ENCODE data around the gene TMEM139.
"Not testable (repeated sequence)": the region's sequence is repeated elsewhere in the genome, so short reads cannot be mapped to it uniquely, and the experiment has no call there.

TMEM139 gene

DNA sequence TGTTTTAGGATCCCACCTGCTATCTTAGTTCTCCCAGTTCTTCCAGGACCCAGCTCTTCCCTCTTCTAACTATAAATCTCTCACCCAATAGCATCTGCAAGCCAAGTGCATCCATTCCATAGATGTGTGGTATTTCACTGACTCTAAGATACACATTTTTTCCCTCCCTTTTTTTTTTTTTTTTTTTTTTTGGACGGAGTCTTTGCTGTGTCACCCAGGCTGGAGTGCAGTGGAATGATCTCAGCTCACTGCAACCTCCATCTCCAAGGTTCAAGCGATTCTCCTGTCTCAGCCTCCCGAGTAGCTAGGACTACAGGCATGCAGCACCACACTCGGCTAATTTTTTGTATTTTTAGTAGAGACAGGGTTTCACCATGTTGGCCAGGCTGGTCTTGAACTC is 5.1 kb downstream of the TMEM139 start:
- not testable (repeated sequence) for DNase-seq

DNA sequence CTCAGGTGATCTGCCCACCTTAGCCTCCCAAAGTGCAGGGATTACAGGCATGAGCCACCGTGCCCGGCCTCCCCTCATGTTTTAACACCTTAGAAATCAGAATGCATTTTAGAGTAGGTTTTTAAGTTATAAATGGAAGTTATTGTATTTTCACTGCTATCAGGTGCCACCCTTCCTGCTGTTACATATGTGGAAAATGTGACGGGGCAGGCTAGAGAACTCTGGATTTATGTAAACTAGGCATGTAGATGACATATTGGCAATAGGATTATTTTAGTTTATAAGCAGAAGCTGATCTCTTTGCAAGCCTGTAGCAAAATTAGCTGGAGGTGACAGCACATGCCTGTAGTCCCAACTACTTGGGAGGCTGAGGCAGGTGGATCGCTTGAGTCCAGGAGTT is 5.5 kb downstream of the TMEM139 start:
- DNase-seq, result no peak

DNA sequence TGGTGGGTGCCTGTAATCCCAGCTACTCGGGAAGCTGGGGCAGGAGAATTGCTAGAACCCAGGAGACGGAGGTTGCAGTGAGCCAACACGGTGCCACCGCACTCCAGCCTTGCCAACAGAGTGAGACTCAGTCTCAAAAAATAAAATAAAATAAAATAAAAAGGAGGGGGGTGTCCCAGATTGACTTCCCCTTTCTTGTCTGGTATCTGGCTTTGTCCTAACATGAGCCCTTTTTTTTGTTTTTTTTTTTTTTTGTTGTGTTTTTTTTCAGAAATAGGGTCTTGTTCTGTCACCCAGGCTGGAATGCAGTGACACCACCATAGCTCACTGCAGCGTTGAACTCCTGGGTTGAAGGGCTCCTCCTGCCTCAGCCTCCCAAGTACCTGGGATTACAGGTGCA is 8.1 kb downstream of the TMEM139 start:
- DNase-seq, result no peak

DNA sequence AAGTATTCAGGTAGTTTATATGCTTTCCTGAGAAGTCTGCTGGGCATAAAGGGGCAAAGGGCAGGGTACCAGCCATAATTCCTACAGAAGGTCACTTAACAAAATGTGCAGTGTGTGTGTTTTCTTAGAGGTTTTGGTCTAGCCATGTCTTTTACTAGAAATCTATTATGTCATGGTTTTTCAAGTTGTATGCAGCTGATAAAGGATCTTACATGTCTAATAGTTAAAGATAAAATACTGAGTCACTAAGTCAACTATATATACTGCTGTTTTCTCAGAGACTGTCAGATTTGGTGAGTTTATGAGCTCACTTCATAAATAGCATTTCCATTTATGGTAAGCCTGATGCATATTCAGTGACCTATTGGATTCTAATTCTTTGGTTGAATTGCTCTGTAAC is 11.1 kb downstream of the TMEM139 start:
- no peak for DNase-seq

DNA sequence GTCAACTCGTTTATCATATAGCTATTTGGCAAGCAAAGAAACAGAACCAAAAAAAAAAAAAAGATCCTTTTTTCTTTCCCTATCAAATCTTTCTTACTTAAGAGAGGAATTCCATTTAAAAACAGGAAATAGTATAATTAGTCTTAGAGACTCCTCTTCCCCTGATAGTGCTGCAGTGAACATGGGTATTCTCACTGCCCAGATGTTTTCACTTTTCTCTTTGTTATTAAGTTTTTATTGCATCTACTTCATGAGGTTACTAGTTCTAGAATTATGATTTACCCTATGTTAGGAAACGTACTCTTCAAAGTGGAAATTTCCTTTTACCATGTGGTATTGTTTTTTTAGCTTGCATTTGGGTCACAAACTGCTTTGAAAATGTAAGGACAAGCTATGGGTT is 11.9 kb downstream of the TMEM139 start:
- DNase-seq, result no peak

DNA sequence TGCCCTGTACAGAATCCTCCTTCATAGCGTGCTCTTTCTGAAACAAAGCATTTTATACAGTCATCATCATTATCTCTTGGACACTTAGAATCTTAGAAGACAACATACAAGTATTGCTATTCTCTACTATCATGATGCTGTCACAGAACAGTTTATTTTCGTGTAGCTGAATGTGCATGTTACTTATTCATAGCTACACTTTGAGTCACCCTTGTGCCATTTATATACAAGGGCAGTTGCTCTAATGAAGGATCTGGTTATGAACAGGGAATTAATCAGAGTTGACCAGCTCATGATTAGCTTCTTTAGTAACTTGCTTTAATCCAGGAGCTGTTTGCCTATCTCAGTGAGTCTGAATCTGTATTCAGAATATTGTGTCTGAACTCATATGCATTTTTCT is 14.6 kb downstream of the TMEM139 start:
- DNase-seq, result no peak

DNA sequence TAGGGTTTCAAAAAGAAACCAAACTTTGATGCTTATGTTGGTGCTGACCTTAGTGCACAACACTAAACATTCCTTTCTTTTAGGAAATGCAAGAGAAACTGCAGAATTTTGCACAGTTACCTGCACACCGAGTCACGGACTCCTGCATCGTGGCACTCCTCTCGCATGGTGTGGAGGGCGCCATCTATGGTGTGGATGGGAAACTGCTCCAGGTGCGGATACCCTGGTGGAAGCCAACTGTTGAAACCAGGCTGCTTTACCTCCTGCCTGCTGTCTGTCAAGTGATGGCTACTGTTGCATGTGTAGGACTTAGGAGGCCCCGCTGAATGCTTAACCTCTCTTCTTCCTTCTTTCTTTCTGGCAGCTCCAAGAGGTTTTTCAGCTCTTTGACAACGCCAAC is 15.1 kb downstream of the TMEM139 start:
- DNase-seq, result no peak

DNA sequence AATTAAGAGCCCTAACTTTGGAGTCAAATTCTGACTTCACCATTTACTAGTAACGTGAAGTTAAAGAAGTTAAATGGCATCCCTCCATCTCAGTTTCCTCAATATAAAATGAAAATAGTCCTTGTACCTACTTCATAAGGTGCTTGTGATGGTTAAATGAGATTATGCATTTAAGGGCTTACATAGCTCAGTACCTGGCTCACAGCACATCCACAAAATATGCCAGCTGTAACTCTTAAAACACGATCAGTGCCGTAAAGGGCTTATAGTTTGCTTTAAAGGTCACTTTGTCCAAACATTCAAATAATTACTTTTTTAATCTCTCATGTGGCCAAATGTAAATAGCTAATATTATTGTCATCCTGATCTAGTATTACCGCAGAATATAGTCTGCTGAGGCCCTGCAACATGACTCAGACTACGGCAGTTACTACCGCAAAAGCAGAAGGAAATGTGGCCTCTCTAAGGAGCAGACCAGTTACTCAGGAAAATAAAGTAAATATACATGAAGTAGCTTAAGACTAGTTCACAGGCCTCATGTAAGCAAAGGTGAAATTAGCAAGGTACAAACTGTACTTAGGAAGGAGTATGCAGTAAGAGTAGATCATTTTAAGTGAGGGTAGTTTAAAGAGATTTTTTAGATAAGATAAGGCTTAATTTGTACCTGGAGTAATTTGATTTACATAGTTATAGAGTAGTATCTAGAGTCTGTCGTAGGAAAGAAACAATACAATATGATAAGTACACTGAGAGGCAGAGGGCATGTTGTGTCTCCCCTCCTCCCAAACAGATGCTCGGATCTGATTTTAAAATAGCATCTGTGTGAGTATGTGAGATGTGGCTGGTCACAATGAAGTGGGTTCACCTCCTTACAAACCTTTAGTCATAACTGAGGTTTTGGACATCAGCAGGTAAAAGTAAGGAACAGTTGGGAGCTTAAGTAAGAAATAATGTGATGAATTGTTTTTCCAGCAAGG is 16.5 kb downstream of the TMEM139 start:
- DNase-seq, result no peak

DNA sequence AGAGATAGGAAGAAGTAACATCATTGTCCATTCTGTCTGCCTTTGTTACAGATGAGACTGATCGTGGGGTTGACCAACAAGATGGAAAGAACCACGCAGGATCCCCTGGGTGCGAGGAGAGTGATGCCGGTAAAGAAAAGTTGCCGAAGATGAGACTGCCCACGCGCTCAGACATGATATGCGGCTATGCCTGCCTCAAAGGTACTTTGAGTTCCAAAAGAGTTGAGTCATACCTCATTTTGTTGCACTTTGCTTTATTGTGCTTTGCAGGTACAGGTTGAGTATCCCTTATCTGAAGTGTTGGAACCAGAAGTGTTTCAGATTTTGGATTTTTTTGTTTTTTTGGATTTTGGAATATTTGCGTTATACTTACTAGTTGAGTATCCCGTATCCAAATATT is 19.0 kb downstream of the TMEM139 start:
- DNase-seq, result no peak

DNA sequence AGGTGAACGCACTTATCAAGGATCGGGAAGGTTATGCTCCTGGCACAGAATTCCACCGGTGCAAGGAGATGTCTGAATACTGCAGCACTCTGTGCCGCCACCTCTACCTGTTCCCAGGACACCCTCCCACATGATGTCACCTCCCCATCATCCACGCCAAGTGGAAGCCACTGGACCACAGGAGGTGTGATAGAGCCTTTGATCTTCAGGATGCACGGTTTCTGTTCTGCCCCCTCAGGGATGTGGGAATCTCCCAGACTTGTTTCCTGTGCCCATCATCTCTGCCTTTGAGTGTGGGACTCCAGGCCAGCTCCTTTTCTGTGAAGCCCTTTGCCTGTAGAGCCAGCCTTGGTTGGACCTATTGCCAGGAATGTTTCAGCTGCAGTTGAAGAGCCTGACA is 20.2 kb downstream of the TMEM139 start:
- DNase-seq, result no peak

DNA sequence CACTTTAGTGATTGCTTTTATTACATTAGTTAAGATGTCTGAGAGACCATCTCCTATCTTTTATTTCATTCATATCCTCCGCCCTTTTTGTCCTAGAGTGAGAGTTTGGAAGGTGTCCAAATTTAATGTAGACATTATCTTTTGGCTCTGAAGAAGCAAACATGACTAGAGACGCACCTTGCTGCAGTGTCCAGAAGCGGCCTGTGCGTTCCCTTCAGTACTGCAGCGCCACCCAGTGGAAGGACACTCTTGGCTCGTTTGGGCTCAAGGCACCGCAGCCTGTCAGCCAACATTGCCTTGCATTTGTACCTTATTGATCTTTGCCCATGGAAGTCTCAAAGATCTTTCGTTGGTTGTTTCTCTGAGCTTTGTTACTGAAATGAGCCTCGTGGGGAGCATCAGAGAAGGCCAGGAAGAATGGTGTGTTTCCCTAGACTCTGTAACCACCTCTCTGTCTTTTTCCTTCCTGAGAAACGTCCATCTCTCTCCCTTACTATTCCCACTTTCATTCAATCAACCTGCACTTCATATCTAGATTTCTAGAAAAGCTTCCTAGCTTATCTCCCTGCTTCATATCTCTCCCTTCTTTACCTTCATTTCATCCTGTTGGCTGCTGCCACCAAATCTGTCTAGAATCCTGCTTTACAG is 20.8 kb downstream of the TMEM139 start:
- DNase-seq, result no peak

DNA sequence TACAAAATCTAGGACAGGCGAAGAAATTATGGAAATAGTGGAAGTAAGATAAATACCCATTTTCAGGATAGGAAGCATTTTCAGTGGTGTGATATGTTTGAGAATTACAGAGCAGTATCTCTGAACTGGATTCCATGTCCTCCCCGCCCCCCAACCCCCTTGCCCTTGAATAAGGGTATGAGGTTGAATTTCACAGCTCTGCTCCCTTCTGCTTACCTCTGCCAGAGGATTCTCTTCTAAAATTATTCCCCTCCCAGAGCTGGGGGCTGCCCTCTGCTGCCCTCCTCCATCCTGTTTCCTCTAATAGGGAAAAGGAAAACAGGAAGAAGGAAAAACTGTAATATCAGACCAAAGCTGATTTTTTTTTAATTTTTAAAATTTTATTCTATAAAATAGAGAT is 23.9 kb downstream of the TMEM139 start:
- no peak for DNase-seq

DNA sequence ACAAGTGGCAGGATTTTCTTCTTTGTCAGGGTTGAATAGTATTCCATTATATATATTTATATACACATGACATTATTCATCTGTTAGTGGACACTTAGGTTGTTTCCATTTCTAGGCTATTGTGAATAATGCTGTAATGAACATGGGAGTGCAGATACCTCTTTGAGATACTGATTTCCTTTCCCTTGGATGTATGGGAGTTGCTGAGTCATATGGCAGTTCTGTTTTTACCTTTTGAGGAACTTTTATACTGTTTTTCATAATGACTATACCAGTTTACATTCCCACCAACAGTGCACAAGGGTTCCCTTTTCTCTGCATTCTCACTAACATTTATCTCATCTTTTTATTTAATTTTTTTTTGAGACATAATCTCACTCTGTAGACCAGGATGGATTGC is 29.4 kb downstream of the TMEM139 start:
- DNase-seq, result no peak

DNA sequence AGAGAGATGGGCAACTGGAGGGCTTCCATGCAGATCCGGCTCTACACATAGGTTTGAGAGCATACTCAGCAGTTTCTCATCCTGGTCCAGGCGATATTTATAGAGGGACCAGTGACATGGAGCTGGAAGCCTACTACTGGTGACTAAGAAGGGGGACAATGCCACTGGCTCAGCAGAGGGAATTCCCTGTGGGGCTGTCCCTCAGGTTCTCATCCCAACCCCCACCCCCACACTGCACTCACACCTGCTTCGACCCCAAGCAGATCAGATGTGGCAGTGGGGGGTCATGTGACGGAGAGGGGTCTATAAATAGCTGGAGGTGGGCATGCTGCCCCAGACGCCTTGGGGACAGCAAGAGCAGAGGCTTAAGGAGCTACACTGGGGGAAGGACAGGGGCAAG is 31.0 kb downstream of the TMEM139 start, which contains the start of gene CLCN1:
Gene CLCN1 (plus strand): TSS at position 336 of the 400 bp plus-strand sequence. CDS start 102 bp downstream, outside the sequence.
- no peak for DNase-seq

DNA sequence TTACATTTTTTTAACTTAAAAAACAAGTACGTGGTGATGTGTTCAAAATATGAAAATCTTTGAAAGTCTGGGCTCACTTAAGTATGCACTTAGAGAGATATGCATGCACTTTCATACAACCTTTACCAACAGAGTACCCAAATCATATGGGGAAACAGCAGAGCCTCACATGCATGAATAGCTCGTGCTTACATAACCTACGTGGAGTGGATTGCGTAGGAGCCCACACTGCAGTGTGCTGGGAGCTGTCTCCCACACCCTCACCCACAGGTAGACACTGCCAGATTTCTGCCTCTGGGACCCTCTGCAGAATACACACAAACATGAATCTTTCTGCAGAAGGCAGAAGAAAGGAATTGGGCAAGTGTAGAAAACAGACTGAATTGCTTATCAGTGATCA is 31.7 kb downstream of the TMEM139 start:
- DNase-seq, result no peak

DNA sequence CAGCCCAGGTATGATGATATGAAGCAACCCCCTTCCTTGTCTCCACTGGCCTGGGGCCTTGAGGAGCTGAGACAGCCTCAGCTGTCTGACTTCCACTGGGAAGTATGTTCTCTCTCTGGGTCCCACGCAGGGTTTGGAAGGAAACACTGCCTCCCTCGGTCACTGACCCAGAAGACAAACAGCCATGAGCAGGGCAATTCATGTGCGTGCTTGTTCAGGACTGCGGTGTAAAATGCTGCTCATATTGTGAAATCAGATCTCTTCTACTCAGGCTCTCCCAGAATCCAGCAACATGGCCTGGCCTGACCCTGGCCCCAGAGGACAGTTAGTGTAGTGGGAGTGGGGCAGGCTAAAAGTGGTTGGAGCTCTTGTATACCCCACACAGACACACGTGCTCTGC is 33.9 kb downstream of the TMEM139 start:
- no peak for DNase-seq

DNA sequence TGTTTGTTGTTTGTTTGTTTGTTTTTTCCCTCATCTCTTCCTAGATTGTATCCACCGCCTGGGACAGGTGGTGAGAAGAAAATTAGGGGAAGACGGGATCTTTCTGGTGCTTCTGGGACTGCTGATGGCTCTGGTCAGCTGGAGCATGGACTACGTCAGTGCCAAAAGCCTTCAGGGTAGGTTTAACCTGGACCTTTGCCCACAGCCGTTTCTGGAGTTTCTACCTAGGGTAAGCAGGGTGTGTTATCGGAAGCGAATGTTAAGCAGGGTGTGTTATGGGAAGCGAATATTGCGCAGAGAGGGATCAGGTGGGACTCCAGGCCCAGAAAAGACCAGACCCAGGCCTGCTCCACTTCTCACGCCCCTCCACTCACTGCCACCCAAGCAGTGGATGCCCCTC is 35.9 kb downstream of the TMEM139 start:
- no peak for DNase-seq

DNA sequence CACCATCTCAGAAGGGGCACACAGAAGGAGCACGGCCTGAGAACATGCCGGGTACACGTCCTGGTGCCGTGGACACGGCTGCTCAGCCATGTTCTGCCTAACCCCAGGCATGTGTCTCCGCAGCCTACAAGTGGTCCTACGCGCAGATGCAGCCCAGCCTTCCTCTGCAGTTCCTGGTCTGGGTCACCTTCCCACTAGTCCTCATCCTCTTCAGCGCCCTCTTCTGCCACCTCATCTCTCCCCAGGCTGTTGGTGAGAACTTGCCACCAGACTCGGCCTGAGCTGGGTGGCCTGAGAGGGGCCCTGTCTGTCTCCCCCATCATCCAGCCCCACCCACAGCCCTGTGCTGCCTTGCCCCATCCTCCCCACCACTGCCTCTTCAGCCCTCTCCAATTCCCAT is 36.5 kb downstream of the TMEM139 start:
- DNase-seq, result no peak

DNA sequence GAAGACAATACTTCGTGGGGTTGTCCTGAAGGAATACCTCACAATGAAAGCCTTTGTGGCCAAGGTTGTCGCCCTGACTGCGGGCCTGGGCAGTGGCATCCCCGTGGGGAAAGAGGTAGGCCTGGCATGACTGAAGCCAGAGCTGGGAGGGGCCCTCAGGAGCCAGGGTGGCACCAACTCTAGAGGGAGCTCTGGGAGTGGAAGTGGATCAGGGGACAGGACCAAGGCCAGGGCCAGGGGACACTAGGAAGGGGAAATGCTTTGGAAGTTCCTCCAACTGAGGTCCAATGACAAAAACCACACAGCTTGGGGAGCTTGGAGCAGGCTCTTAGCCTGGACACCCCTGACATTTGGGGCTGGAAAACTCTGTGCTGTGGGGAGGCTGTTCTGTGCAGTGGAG is 37.0 kb downstream of the TMEM139 start:
- DNase-seq, result no peak

DNA sequence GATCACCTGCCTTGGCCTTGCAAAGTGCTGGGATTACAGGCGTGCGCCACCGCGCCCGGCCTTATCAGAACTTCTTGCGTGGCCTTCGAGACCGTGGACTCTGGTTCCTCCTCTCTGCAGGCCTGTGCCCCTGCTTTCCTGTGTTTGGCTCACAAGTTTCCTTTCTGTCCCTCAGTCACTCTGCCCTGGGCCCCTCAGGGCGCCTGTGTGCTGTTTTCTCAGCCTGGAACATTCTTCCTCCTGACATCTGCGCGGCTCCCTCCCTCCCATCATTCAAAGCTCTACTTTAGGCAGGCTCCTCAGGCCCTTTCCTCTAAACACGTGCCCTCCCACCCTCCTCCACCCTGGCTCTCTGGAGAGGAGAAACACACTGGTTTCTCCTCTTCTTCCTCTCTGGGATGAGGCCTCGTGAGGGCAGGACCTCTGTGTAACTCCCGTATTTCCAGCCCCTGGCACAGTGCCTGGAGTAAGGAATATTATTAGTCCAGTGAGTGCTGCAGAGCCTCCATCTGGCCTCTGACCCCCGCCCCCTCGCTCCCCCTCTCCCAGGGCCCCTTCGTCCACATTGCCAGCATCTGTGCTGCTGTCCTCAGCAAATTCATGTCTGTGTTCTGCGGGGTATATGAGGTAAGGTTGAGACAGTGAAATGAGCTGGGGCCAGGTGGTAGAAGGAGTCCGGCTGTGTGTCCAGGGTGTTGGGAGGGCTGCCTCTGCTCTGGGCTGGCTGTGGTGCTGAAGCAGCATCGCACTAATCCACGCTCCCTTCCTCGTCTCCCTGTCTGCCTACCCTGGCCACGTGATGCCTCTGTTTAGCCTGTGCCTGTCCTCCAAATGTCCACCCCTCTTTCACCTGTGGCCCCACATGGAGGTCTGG is 38.2 kb downstream of the TMEM139 start:
- no peak for DNase-seq

DNA sequence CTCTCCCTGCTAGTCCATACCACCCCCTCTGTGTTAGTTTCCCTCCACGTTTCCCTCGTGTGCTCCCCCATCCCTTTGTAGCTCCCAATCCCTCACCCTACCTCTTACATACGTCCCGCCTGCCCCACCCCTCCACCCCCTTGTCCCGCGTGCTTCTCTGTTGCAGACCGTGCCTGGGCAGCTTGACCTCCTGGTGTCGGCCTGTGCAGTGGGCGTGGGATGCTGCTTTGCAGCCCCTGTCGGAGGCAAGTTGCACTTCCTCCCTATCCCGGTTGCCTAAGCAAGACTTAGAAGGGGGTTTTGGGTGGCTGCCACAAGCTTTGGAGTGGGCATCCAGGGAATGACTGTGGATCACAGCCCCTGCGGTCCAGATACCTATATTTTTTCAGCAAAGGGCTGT is 38.9 kb downstream of the TMEM139 start:
- DNase-seq, result no peak

DNA sequence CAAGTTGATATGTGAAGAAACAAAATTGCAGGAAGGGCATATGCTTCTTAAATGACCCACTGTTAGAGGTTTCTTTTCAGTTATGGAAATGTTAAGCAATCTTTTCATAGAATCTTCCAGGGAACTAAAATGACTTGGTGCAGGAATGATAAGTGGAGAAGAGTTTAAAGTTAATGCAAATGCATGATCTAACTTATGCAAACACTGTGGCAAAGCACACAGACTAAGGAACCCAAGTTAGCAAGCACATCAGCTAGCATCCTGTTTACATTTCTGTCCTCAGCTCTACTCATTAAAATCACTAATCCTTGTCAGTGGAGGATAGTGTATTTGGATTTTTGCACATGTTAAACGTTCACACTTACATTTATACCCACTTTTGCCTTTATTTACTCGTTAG is 40.5 kb downstream of the TMEM139 start:
- DNase-seq, result no peak

DNA sequence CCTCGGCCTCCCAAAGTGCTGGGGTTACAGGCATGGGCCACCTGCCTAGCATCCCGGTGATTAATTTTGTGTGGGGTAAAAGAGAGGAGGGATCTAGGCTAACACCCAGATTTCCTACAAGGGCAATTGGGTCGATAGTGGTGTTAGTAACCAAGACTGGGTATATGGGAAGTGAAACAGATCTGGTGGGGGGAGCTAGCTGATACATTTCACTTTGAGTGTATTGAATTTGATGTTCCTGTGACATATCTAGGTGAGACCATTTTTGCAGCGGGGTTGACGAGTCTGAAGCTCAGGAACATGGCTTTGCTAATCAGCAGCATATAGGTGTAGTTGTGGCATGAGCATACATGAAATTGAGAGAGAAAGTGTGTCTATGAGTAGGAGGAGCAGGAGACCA is 43.1 kb downstream of the TMEM139 start:
- no peak for DNase-seq
